Measurements from ENCODE around the gene SLC6A7.

SLC6A7 gene

DNA sequence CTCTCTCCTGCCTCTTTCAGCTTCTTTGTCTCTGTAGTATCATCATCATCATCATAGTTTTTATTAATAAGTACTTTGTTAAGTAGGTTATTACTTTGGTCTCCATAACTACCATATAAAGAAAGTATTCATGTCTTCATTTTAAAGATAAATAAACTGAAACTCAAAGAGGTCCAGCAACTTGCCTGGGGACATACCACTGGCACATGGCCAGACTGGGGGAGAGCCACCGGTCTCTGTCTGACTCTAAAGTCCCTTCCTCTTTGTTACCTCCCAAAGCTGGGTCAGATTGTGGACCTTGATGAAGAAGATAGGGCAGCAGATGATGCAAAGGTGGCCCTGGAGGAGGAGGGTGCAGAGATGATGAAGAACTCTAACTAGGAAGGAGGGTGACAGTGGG lies 14.8 kb upstream of the SLC6A7 start:
- no peak for DNase-seq

DNA sequence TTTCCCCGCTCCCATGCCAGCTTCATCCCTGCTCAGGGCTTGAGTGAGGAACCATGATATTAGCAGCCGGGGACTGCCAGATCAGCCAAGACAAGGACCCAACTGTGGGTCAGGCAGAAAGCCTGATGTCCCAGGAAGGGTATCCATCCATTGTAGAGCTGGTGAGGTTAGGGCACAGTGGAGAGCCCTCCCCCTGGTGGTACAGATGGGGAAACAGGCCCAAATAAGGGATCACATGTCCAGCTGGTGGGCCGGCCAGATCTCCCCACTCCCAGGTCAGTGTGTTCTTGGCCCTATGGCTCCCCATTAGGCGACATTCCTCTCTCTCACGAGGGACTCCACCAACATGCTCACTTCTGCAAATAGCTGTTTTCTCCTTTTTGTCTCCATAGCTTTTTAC lies 14.3 kb upstream of the SLC6A7 start:
- no peak for DNase-seq

DNA sequence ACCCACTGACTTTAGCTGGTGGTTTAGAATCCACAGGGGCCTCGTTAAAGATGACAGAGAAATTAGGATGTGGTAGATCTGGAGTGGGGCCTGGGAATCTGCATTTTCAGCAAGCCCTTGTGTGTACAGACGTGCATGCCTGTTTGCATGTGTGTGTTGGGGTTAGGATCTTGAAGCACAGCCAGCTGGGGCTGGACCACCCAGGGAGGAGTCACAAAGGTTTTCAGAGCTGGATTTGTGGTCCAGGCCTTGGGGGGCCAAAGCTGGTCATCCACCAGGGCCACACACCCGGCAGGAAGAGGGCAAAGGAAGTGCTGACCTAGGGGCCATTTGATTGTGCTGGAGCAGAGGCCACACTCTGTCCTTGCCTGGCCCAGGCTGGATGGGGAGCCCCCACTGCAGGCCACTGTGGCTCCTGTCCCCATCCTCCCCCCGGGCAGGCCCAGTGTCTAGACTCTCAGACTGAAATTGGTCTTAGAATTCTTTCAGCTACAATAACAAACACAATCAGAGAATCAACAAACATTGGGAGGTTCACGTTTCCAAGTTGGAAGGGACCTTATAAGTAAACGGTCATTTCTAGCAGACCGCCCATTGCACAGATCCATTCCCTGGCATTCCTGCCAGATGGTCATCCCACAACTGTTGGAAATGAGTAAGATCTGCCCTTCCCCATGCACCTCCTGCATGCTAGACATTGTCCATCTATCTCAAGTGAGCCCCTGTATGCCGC lies 13.0 kb upstream of the SLC6A7 start:
- DNase-seq, result no peak

DNA sequence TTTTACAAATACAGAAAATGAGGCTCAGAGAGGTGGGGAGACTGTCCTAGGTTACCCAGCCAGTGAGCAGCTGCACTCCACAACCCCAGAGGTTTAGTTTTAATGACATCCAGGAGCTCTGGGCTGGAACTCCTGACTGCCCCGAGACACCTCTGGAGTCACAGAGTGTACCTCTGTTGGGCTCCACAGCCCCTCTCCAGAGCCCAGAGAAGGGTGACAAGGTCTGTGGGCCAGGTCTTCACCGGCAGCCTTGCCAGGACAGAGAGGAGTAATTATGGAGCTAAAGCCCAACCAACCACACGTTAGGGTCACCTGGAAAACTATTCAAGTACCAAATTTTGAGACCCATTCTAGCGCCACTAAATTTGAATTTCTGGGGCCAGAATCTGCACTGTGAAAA lies 12.1 kb upstream of the SLC6A7 start:
- DNase-seq, result no peak

DNA sequence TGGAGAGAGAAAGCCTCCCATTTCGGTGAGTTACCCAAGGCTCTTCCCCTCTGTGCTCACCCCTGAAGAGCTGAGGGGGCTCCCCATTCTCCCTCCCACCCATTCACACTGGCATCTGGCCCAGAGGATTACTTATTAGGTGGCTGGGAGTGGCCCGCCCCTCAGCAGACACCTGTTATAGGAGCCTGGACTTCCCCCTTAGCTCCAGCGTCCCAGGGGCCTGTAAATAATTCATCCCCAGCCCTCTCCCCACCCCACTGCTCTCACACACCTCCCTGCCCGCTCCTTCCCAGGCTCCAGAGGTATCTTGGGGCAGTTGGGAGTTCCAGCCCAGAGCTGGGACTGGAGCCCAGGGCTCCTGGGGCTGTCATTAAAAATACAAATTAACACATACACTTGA lies 11.6 kb upstream of the SLC6A7 start:
- no peak for DNase-seq

DNA sequence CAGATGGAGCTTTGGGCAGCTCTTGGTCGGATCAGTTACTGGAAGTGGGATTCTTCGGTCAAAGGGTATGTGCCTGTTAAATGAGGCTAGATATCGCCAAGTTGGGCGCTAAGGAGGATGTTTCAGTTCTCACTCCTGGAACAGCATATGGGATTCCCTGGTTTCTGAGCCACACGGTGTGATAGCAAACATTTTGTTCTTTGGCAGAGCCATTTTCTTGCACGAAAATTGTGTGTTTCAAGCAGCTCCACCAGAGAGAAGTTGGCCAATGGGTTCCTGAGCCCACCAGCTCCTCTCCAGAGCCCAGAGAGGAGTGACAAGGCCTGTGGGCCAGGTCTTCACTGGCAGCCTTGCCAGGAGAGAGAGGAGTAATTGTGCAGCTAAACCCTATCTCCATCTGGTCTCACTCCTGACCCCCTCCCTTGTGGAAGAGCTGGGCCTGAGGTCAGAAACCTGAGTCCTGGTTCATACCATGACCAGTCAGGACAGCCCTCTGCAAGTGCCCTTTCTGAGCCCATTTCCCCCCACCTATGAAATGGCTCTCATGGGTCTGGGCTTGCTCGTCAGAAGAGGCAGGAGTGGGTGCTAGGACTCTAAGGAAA lies 10.7 kb upstream of the SLC6A7 start:
- DNase-seq, result no peak

DNA sequence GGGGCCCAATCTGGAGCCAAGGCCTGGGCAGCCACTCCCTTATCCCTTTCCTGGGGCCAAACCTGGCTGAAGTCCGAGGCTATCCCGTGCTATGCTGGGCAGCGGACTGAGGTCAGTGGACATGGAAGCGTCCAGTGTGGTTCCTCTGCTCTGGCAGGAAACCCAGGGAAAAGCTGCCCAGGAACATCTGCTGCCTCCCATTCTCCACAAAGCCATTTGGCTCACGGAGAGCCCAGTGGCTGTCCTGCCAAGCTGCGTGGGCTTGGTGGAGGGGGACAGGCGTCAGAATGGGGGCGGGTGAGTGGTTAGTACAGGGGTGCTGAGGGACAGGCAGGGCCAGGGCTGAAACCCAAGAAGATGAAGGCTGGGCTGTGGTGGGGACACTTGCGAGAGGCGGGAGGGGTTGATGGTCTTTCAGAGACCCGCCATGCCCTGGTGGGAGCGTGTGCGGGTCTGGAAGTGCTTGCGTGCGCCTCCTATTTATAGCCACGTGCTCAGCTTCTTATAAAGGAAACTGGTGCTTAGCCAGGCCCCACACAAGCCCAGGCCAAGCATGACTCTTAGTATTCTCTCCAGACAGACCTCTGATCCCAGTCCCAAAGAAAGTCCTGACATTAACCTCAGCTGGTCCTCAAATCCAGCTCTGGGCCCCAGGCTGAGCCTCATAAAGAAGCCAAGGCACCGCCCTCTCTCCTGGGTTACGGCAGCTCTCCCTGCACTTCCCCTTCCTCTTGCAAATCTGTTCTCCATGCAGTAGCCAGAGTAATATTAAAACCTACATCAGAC lies 9.4 kb upstream of the SLC6A7 start:
- DNase-seq, result peak; percentile 89

DNA sequence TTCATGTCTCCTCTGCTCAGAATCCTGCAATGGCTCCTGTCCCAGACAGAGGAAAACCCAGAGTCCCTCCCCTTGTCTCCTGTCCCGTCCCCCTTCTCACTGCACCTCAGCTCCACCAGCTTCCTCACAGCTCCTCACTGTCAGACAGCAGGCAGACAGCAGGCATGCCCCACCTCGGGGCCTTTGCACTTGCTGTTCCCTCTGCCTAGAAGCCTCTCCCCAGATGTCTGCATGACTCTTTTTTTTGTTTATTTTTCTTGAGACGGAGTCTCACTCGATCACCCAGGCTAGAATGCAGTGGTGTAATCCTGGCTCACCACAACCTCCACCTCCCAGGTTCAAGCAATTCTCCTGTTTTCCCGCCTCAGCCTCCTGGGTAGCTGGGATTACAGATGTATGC lies 8.8 kb upstream of the SLC6A7 start:
- DNase-seq, result no peak

DNA sequence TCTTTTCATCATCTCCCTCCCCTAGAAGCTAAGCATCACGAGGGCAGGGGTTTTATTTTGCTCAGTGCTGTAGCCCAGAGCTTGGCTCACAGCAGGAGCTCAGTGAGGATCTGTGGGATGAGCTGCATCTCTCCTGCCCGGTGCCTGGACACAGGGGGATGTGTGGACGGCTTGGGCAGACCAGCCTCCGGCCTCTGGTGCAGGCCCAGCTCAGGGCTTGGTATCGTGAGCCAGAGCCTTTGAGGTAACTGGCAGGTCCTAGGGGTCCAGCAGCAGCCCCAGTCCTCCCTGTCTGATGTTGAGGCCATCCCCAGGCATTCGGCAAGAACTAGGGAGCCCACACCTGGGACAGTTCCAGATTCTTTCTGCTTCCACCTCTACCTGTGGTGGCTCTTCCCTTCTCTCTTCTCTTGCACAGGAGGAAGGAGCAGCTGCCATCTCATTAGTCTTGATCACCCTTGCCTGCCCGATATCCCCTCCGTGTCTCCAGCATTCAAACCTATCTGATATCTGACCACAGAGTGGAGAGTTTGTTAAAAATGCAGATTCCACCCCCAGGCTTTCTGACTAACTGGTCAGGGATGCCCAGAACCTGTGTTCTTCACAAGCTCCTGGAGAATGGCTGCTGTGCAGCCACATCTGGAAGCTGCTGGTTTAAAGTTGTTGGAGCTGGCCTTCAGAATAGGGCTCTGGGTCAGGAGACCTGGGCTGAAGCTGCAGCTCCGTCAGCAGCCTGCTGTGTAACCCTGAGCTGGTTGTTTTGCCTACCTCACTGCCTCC lies 7.9 kb upstream of the SLC6A7 start:
- DNase-seq, result no peak

DNA sequence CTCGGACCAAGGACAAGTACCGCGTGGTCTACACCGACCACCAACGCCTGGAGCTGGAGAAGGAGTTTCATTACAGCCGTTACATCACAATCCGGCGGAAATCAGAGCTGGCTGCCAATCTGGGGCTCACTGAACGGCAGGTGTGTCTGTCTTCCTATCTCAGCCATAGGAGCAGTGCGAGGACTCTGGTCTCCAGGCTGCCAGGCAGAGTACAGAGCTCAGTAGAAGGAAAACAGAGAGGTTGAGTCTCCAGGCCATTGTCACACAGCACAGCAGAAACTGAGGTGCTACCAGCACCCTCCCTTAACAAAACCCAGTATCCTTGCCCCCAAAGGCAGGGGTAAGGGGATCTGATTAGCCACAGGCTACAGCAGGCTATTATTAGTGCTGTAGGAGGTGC lies 7.1 kb upstream of the SLC6A7 start:
- DNase-seq, result no peak

DNA sequence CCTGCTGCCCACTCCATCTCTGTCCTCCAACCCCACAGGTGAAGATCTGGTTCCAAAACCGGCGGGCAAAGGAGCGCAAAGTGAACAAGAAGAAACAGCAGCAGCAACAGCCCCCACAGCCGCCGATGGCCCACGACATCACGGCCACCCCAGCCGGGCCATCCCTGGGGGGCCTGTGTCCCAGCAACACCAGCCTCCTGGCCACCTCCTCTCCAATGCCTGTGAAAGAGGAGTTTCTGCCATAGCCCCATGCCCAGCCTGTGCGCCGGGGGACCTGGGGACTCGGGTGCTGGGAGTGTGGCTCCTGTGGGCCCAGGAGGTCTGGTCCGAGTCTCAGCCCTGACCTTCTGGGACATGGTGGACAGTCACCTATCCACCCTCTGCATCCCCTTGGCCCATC lies 6.4 kb upstream of the SLC6A7 start:
- DNase-seq, result no peak

DNA sequence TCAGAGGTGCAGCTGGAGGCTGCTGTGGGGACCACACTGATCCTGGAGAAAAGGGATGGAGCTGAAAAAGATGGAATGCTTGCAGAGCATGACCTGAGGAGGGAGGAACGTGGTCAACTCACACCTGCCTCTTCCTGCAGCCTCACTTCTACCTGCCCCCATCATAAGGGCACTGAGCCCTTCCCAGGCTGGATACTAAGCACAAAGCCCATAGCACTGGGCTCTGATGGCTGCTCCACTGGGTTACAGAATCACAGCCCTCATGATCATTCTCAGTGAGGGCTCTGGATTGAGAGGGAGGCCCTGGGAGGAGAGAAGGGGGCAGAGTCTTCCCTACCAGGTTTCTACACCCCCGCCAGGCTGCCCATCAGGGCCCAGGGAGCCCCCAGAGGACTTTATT lies 5.9 kb upstream of the SLC6A7 start:
- no peak for DNase-seq

DNA sequence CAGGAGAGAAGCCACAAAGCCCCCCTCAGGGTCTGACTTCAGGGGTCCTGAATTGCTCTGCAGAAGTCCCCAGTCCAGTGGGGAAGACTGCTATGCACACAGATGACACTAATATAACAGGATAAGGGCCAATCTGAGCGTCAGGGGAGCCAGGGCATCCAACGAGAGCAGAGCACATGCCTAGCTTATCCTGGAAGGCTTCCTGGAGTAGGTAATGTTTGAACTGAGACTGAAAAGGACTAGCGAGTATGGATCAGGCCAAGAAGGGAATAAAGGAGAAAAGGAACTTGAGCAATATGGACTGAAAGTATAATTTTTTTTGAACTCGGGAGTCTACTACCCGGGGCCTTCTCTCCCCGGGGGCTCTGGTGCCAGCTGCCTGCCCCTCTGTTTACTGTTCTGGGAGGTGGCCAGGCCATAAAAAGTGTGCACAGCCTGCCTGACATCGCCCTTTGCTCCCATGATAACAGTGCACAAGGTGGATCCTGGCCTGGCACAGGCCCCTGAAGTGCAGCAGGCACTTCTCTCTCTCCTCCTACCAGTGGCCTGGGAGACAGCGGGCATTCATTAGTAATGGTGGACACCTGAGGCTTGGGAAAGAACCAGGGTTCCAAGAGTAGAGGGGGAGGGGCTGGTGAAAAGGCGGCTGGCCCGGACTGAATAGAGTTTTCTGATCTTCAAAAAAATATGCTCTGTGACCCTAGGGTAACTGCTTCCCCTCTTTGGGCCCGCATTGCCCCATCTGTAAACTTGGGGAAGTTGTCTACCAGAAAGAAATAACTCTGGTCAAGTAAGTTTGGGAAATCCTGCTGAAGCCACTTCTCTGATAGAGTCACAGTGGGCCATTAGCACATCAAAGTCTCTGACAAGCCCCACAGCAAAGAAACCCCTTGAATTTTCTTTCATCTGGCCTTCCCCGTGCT lies 4.6 kb upstream of the SLC6A7 start:
- DNase-seq, result no peak

DNA sequence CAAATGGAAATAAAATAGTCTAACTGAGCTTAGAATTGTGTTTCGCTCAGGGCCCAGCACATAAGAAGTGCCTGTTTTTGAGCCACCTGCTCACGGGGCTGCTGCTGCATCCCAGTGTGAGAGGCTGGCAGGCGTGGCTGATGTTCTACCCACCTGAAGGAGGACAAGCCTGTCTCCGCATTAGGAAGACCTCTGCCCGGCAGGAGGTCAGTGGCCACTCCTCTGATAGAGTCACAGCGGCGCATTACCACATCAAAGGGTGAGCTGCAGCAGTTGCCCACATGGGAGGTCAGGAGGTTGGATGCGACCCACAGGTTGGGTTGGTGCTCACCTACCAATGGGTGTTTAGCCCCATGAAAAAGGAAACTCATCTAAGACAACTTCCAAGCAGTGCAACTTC lies 3.7 kb upstream of the SLC6A7 start:
- no peak for DNase-seq

DNA sequence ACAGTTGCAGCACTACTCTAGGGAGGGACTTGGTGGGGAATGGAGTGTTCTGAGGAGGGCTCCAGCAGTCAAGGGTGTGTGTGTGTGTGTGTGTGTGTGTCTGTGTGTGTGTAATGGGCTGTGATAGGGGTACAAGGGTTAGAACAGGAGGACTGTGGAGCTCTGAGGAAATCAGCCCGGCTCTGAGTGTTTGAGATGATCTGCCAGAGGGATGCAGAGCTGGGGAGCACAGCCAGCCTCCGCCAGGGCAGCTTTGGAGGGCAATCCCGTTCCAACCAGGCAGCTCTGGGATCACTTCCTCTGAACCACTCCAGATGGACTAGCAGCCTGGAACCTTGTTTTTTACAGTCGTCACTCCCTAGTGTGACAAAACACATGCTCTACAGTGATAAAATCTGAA lies 3.0 kb upstream of the SLC6A7 start:
- no peak for DNase-seq

DNA sequence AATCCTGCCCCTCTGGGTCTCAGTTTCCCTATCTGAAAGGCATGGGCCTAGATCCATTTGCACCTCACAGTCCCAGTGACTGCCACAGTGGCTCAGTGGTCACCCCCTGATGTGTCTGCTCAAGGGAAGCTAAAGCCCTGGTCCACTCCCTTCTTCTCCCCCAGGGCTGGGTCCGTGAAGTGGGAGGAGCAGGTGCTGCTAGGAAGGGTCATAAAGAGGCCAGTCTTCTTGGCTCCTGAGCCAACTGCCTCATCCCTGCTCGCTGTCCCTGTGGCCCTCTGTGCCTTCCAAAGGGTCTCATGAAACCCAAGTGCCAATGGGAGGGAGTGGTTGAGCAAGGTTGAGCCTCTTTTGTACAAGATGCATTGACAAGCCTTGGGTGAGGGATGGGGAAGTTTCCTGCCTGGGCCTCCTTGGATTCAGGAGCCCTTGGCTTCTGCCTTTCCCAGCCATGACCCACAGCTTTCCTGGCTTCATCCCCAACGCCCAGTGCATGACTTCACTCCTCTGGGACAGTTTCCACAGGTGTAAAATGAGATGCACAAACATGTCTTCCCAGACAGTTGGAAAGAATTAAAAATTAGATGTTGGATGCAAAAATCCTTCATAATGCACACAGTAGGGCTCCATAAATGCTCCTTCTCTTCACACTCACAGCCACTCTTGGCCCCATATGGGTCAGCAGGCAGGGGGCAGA lies 1.6 kb upstream of the SLC6A7 start:
- no peak for DNase-seq

DNA sequence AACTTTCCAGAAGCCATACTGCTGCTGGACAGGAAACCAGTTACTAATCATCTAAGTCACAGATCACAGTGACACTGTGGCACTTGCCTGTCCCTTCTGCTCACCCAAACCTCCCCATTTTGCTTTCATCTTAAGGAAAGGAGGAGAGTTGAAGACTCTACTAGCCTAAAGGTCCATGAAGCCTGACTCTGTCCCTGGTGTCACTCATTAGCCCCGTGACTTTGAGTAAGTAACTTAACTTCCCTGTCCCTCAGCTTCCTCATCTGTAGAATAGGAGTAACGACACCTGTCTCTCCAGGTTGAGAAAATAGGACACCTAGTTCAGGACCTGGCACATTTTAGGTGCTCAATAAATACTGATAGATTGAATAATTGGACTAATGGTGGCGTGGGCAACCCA lies 536 bp upstream of the SLC6A7 start:
- no peak for DNase-seq

DNA sequence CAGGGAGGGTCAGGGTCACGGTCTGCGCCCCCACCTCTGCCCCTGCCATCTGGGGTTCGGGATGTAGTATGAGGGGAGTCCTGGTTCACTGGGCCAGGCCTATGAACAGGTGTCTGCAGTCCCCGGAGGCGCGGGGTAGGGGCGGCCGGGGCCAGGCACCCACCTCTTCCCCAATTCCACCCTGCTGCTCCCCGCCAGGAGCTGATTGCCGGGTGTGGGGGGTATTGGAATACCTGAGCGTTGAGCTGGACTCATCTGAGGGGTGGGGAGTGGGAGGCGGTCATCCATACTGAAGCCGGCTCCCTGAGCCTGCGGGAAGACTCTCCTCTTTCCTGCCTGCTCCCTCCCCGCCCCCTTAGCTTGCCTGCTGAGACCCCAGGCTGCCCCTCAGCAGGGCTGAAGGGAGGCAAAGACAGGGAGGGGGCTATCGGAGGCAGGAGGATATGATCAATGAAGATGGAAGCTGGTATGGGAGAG lies 679 bp downstream of the SLC6A7 start:
- no peak for DNase-seq

DNA sequence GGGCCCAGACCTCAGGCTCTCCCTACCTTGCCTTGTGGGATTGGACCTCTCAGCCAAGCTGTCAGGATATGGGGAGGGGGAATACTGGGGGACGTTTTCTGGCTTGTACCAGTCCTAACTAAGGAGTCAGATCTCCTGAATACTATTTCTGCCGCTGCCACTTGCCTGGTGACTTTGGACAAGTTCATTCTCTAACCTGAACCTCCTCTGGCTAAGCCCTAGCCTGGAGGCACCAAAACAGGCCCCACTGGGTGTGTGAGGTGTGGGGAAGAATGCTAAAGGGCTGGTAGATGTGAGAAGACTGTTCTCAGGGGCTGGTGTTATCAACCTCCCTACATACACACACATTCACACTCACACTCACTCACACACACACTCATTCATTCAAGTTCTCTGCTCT lies 1.1 kb downstream of the SLC6A7 start:
- no peak for DNase-seq

DNA sequence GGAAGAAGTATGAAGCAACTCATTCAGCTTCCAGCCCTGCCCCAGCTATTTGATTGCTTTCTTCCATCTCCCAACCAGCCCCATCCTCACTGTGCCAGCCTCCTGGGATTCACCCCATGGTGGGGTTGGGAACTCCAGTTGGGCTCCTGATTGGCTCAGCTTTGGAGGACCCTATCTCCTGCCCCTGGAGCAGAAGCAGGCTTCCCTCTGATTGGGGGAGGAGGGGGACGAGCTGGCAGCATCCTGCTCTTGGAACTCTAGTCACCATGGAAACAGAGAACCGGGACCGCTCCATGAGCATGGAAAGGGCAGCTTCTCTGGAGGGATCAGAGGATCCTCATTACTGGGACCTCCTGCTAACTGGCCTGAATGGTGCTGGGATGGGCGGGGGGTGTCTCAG lies 2.6 kb downstream of the SLC6A7 start:
- no peak for DNase-seq

DNA sequence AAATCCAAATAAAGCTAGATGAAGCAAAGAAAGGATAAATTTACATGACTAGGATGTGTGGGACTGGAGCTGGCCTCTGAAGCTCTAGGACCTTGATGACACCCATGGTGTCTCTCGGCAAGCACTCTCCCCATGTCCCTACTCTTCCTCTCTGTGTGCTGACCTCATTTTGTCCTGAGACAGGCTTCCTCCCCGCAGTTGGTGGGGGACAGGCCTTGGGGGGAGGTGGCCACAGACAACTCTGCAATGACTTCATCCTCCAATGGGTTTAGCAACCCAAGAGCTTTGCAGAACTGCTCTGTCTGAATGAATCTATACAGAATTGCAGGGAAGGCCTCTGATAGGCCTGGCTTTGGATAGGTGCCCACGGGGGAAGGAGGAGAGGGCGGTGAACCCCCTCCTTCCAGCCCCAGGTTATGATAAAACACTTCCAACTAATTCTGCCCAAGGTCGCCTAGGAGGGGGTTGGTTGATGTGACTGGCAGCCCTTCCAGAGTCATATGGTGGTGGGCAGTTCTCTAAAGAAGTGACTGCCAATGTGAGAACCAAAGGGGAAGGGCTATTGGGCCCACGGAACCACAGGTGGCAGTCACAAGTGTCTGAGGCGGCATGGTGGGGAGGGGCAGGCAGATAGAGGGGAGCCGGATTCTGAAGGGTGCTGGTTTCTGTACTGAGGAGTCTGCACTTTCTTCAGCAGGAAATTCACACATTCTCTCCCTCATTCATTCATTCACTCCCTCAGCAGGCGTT lies 6.0 kb downstream of the SLC6A7 start:
- no peak for DNase-seq
